ENCODE measurements around the gene ALB. TPM values are rescaled to one million over a fixed set of nuclear protein-coding genes. Genes with fewer than 3 reads are reported as not detected.

The ALB gene
- total RNA-seq, 1 donor from 2014 or later, result 0.70 TPM

GRCh38 chr4:73437558-73437956, 33.5 kb downstream of the ALB start:
- H3K9me3 Mint-ChIP-seq, result no peaks in the 10 kb centered on the region
- no peak for TF ChIP-seq CTCF (conservative IDR thresholded peaks at IDR 0.05)
- no peaks in the 10 kb centered on the region for H3K4me1 Mint-ChIP-seq
- H3K27ac Mint-ChIP-seq (ENCODE audit: unreplicated experiment), result no peak overlapping the region
- no peak overlapping the region for H3K4me3 Mint-ChIP-seq
- DNase-seq (ENCODE audit: low read depth, low spot score), result no peak
- no peaks in the 10 kb centered on the region for H3K27me3 Mint-ChIP-seq (ENCODE audit: low read depth)
- H3K36me3 Mint-ChIP-seq (ENCODE audit: low read depth), result no peaks in the 10 kb centered on the region

- H3K27ac Mint-ChIP-seq (ENCODE audit: unreplicated experiment), result no peak overlapping the region
- no peaks in the 10 kb centered on the region for H3K36me3 Mint-ChIP-seq (ENCODE audit: low read depth)
- H3K4me3 Mint-ChIP-seq, result no peak overlapping the region
- no peaks in the 10 kb centered on the region for H3K9me3 Mint-ChIP-seq
- no peak for DNase-seq (ENCODE audit: low read depth, low spot score)
- no peak for TF ChIP-seq CTCF (conservative IDR thresholded peaks at IDR 0.05)
- H3K27me3 Mint-ChIP-seq (ENCODE audit: low read depth), result no peaks in the 10 kb centered on the region
- H3K4me1 Mint-ChIP-seq, result no peaks in the 10 kb centered on the region
Measured at GRCh38 chr4:73438048-73438447, 34.0 kb downstream of the ALB start.

GRCh38 chr4:73438582-73439215, 34.6 kb downstream of the ALB start:
- no peak for DNase-seq (ENCODE audit: low read depth, low spot score)
- Mint-ChIP-seq H3K4me1 (no peaks in the 10 kb centered on the region), H3K4me3 (no peak overlapping the region), H3K27me3 (ENCODE audit: low read depth) (no peaks in the 10 kb centered on the region), H3K9me3 (no peaks in the 10 kb centered on the region), H3K36me3 (ENCODE audit: low read depth) (no peaks in the 10 kb centered on the region), H3K27ac (ENCODE audit: unreplicated experiment) (no peak overlapping the region)
- no peak for TF ChIP-seq CTCF (conservative IDR thresholded peaks at IDR 0.05)

- no peaks in the 10 kb centered on the region for H3K9me3 Mint-ChIP-seq
- no peak overlapping the region for H3K4me3 Mint-ChIP-seq
- H3K36me3 Mint-ChIP-seq (ENCODE audit: low read depth), result no peaks in the 10 kb centered on the region
- H3K27me3 Mint-ChIP-seq (ENCODE audit: low read depth), result no peaks in the 10 kb centered on the region
- no peaks in the 10 kb centered on the region for H3K4me1 Mint-ChIP-seq
- no peak overlapping the region for H3K27ac Mint-ChIP-seq (ENCODE audit: unreplicated experiment)
- no peak for DNase-seq (ENCODE audit: low read depth, low spot score)
- TF ChIP-seq CTCF (conservative IDR thresholded peaks at IDR 0.05), result no peak
Measured at GRCh38 chr4:73439445-73439844, 35.4 kb downstream of the ALB start.

GRCh38 chr4:73439991-73440390, 35.9 kb downstream of the ALB start:
- Mint-ChIP-seq H3K27ac (ENCODE audit: unreplicated experiment) (no peak overlapping the region), H3K9me3 (no peaks in the 10 kb centered on the region), H3K4me1 (no peaks in the 10 kb centered on the region), H3K4me3 (no peak overlapping the region), H3K36me3 (ENCODE audit: low read depth) (no peaks in the 10 kb centered on the region), H3K27me3 (ENCODE audit: low read depth) (no peaks in the 10 kb centered on the region)
- DNase-seq (ENCODE audit: low read depth, low spot score), result no peak
- TF ChIP-seq CTCF (conservative IDR thresholded peaks at IDR 0.05), result no peak
